Endodermal cell (in vitro differentiated cells): ENCODE results near the gene SLC16A4. TPM values are rescaled to one million over a fixed set of nuclear protein-coding genes. Genes with fewer than 3 reads are reported as not detected.

ENCODE experiments used
- DNase-seq: peaks from one replicate; pipeline ENCODE4 v3.0.0-alpha.2; 2017
- H3K27ac ChIP-seq: 2 replicates; pipeline ENCODE4 v1.5.1; 2013; ENCODE audit warnings: mild to moderate bottlenecking, low read depth, low read length, moderate library complexity
- H3K27me3 ChIP-seq: 2 replicates; pipeline ENCODE4 v1.6.1; 2013; ENCODE audit warnings: mild to moderate bottlenecking, low read length, moderate library complexity; ENCODE audit not compliant: insufficient read depth, control insufficient read depth, poor library complexity, severe bottlenecking
- H3K36me3 ChIP-seq: 2 replicates; pipeline ENCODE4 v1.7.0; 2013; ENCODE audit warnings: mild to moderate bottlenecking, low read length, moderate library complexity; ENCODE audit not compliant: control insufficient read depth, insufficient read depth
- H3K4me1 ChIP-seq: one replicate; pipeline ENCODE4 v1.7.0; 2013; ENCODE audit warnings: low read length; ENCODE audit not compliant: control insufficient read depth, insufficient read depth
- H3K4me3 ChIP-seq: 2 replicates; pipeline ENCODE4 v1.5.1; 2013; ENCODE audit warnings: mild to moderate bottlenecking, low read length, moderate library complexity
- H3K9ac ChIP-seq: 2 replicates; pipeline ENCODE4 v1.6.1; 2013; ENCODE audit warnings: mild to moderate bottlenecking, low read length, moderate library complexity; ENCODE audit not compliant: poor library complexity, severe bottlenecking; ENCODE audit errors: extremely low read depth
- H3K9me3 ChIP-seq: 2 replicates; pipeline ENCODE4 v1.6.1; 2013; ENCODE audit warnings: mild to moderate bottlenecking, low read length, moderate library complexity; ENCODE audit not compliant: control insufficient read depth
- H3K27ac Mint-ChIP-seq: 2 replicates; pipeline ENCODE4 v1.8.0; 2020; ENCODE audit warnings: mixed read lengths
- H3K27me3 Mint-ChIP-seq: 2 replicates; pipeline ENCODE4 v1.8.0; 2021; ENCODE audit warnings: mild to moderate bottlenecking, mixed read lengths; ENCODE audit not compliant: insufficient read depth
- H3K36me3 Mint-ChIP-seq: 2 replicates; pipeline ENCODE4 v1.8.0; 2020; ENCODE audit warnings: low read depth, mixed read lengths
- H3K4me1 Mint-ChIP-seq: 2 replicates; pipeline ENCODE4 v1.8.0; 2020; ENCODE audit warnings: mixed read lengths
- H3K4me3 Mint-ChIP-seq: 2 replicates; pipeline ENCODE4 v1.8.0; 2020; ENCODE audit warnings: mild to moderate bottlenecking, moderate library complexity, mixed read lengths
- H3K9me3 Mint-ChIP-seq: 2 replicates; pipeline ENCODE4 v1.8.0; 2020; ENCODE audit warnings: mild to moderate bottlenecking, mixed read lengths
- WGBS, 2 experiments: methylation state at CpG; one replicate each; pipeline versions ENCODE4 v1.1.5 to v1.1.7; 2013; ENCODE audit warnings: missing lambda C conversion rate in 2 of 2, mixed read lengths in 1 of 2; ENCODE audit not compliant: insufficient coverage in 1 of 2, insufficient read length in 1 of 2; 5-methylcytosine and 5-hydroxymethylcytosine counted together
- total RNA-seq, 2 donors: library from RNA; stranded (reverse); fragmentation: NEBNext Ultra II Directional in 1 of 2; extraction: Animal tissue kit (Norgen Biotek cat#: 25700) in 1 of 2; gene quantifications; 2 replicates in 1 of 2; 3 replicates in 1 of 2; pipeline ENCODE4 v1.2.1, GENCODE V29; 2021
- TF ChIP-seq, protein P1 (sequence below): fragments of 200-600 bp; sonication (generic); conservative IDR thresholded peaks from 2 replicates; pipeline ENCODE4 v1.5.0; 2021; ENCODE audit warnings: antibody characterized with exemption, mild to moderate bottlenecking

Gene SLC16A4
- total RNA-seq, 2 donors from 2014 or later, result 0.55 to 0.86 TPM

GRCh38 chr1:110436635-110437034, 45.8 kb upstream of the SLC16A4 start:
- Mint-ChIP-seq H3K4me3 (no peak overlapping the region), H3K4me1 (peaks cover 46% of the 10 kb centered on the region), H3K36me3 (no peaks in the 10 kb centered on the region), H3K27ac (no peak overlapping the region), H3K9me3 (no peaks in the 10 kb centered on the region), H3K27me3 (no peaks in the 10 kb centered on the region)
- WGBS, 2 experiments, result 80 to 87% methylated on average over 1 to 7 of the region's 7 CpGs
- Histone ChIP-seq H3K36me3 (no peaks in the 10 kb centered on the region), H3K4me3 (no peak overlapping the region), H3K27me3 (no peaks in the 10 kb centered on the region), H3K9me3 (no peaks in the 10 kb centered on the region), H3K4me1 (peaks cover 4% of the 10 kb centered on the region), H3K9ac (no peak overlapping the region), H3K27ac (no peak overlapping the region)
- peak; percentile 69 for DNase-seq
- TF ChIP-seq, protein P1, sequence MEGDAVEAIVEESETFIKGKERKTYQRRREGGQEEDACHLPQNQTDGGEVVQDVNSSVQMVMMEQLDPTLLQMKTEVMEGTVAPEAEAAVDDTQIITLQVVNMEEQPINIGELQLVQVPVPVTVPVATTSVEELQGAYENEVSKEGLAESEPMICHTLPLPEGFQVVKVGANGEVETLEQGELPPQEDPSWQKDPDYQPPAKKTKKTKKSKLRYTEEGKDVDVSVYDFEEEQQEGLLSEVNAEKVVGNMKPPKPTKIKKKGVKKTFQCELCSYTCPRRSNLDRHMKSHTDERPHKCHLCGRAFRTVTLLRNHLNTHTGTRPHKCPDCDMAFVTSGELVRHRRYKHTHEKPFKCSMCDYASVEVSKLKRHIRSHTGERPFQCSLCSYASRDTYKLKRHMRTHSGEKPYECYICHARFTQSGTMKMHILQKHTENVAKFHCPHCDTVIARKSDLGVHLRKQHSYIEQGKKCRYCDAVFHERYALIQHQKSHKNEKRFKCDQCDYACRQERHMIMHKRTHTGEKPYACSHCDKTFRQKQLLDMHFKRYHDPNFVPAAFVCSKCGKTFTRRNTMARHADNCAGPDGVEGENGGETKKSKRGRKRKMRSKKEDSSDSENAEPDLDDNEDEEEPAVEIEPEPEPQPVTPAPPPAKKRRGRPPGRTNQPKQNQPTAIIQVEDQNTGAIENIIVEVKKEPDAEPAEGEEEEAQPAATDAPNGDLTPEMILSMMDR, result no peak

DNA sequence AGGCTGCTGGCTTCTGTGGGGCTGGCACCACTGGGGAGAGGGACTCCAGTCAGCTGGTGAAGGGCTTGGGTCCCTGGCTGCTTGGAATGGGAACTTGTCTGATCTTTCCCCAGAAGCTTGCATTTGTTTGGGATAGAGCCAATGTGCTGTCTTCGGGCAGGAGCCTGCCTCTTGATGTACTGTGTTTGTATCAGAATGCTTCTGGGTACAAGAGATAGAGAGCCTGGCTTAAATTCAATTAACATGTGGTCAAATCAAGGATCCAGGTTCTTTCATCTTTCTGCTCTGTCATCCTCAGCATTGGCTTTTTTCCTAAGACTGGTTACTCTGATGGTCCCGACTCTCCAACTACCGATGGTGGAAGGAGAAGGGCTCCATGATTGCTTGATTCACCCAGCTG, 44.1 kb upstream of the SLC16A4 start:
- Mint-ChIP-seq H3K4me1 (peaks cover 45% of the 10 kb centered on the region), H3K27me3 (no peaks in the 10 kb centered on the region), H3K36me3 (no peaks in the 10 kb centered on the region), H3K27ac (no peak overlapping the region), H3K4me3 (no peak overlapping the region), H3K9me3 (no peaks in the 10 kb centered on the region)
- WGBS, 2 experiments, result 97 to 100% methylated on average over 2 to 3 of the region's 3 CpGs
- peaks cover 4% of the 10 kb centered on the region for H3K4me1 ChIP-seq
- no peaks in the 10 kb centered on the region for H3K27me3 ChIP-seq
- H3K27ac ChIP-seq, result no peak overlapping the region
- H3K4me3 ChIP-seq, result no peak overlapping the region
- H3K36me3 ChIP-seq, result no peaks in the 10 kb centered on the region
- H3K9me3 ChIP-seq, result no peaks in the 10 kb centered on the region
- TF ChIP-seq, protein P1, result no peak
- H3K9ac ChIP-seq, result no peak overlapping the region
- no peak for DNase-seq

GRCh38 chr1:110433803-110434202, 43.0 kb upstream of the SLC16A4 start:
- no peak overlapping the region for H3K9ac ChIP-seq
- 17 to 20% methylated on average over 2 to 3 of the region's 3 CpGs for WGBS, 2 experiments

More at GRCh38 chr1:110433803-110434202, 43.0 kb upstream of the SLC16A4 start:
- Mint-ChIP-seq H3K4me1 (peaks cover 38% of the 10 kb centered on the region), H3K27ac (peak overlapping the region; percentile 90), H3K36me3 (no peaks in the 10 kb centered on the region), H3K4me3 (no peak overlapping the region), H3K27me3 (no peaks in the 10 kb centered on the region), H3K9me3 (no peaks in the 10 kb centered on the region)
- Histone ChIP-seq H3K27me3 (no peaks in the 10 kb centered on the region), H3K9me3 (no peaks in the 10 kb centered on the region), H3K36me3 (no peaks in the 10 kb centered on the region), H3K27ac (no peak overlapping the region), H3K4me3 (no peak overlapping the region), H3K4me1 (peaks cover 4% of the 10 kb centered on the region)
- TF ChIP-seq, protein P1, result peak; percentile 58
- peak; percentile 96 for DNase-seq
